ENCODE measurements around the gene PACRGL. TPM values are rescaled to one million over a fixed set of nuclear protein-coding genes. Genes with fewer than 3 reads are reported as not detected.
"Not testable (repeated sequence)": the region's sequence is repeated elsewhere in the genome, so short reads cannot be mapped to it uniquely, and the experiment has no call there.

The PACRGL gene
- polyA plus RNA-seq, 4 donors: 25.2 to 30.4 (median 29.1) TPM

GRCh38 chr4:20723019-20723418 lies 22.8 kb downstream of the PACRGL start:
- no peak for DNase-seq (ENCODE audit: low read depth in 4 of 4, low spot score in 3 of 4)

GRCh38 chr4:20723463-20723862 lies 23.2 kb downstream of the PACRGL start:
- DNase-seq (ENCODE audit: low read depth in 4 of 4, low spot score in 3 of 4): no peak

DNA sequence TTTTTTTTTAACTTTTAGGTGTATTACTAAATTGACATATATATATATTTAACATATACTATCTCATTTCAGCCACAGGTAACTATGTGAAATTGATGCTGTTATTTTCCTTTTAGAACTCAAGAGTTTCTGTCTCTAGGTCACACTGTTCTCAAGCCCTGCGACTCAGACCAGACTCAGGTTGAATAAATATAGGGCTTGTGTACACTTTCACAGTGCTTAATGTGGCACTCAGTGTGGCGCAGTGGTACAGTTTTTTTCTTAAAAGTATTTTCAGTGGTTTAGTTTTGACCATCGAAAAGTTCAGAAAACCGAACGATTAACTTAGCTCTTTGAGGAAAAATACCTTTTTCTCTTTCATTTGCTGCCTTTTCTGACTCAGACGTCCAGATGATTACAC lies 24.7 kb downstream of the PACRGL start:
- DNase-seq (ENCODE audit: low read depth in 4 of 4, low spot score in 3 of 4): no peak

- no peak for DNase-seq (ENCODE audit: low read depth in 4 of 4, low spot score in 3 of 4)
Measured at GRCh38 chr4:20735931-20736330, 35.7 kb downstream of the PACRGL start.

DNA sequence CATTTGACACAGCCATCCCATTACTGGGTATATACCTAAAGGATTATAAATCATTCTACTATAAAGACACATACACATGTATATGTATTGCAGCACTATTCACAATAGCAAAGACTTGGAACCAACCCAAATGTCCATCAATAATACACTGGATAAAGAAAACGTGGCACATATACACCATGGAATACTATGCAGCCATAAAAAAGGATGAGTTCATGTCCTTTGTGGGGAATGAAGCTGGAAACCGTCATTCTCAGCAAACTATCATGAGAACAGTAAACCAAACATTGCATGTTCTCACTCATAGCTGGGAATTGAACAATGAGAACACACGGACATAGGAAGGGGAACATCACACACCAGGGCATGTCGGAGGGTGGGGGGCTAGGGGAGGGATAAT lies 45.7 kb downstream of the PACRGL start:
- DNase-seq (ENCODE audit: low read depth in 4 of 4, low spot score in 3 of 4): not testable (repeated sequence)

DNA sequence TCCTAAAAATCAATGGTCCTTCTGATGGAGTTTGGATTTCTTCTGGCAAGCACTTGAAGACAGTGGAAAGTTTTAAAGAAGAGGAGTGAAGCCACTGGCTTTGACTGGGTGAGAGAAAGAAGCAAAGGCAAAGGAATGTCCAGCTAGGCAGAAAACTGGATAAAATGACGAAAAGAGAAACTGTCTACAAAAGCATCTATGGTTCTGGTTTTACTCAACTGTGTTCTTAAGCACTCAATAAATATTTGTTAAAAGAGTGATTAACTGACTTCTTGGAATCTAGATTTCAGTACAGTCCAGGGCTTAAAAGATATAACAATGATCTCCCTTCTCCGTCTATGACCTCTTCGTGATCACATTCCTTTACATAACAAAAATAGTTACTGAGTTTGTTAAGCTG lies 52.4 kb downstream of the PACRGL start:
- no peak for DNase-seq (ENCODE audit: low read depth in 4 of 4, low spot score in 3 of 4)

- DNase-seq (ENCODE audit: low read depth in 4 of 4, low spot score in 3 of 4): no peak
Measured at GRCh38 chr4:20754036-20754435, 53.8 kb downstream of the PACRGL start.

GRCh38 chr4:20760053-20760452 lies 59.8 kb downstream of the PACRGL start:
- DNase-seq (ENCODE audit: low read depth in 4 of 4, low spot score in 3 of 4): no peak

- DNase-seq (ENCODE audit: low read depth in 4 of 4, low spot score in 3 of 4): no peak
Measured at GRCh38 chr4:20761382-20761781, 61.1 kb downstream of the PACRGL start.

GRCh38 chr4:20761826-20762225 lies 61.6 kb downstream of the PACRGL start:
- DNase-seq (ENCODE audit: low read depth in 4 of 4, low spot score in 3 of 4): no peak

GRCh38 chr4:20764366-20764992 lies 64.2 kb downstream of the PACRGL start:
- DNase-seq (ENCODE audit: low read depth in 4 of 4, low spot score in 3 of 4): no peak

GRCh38 chr4:20773144-20773997 lies 73.1 kb downstream of the PACRGL start:
- DNase-seq (ENCODE audit: low read depth in 4 of 4, low spot score in 3 of 4): peak; percentile 49 to 62 (median 54)

DNA sequence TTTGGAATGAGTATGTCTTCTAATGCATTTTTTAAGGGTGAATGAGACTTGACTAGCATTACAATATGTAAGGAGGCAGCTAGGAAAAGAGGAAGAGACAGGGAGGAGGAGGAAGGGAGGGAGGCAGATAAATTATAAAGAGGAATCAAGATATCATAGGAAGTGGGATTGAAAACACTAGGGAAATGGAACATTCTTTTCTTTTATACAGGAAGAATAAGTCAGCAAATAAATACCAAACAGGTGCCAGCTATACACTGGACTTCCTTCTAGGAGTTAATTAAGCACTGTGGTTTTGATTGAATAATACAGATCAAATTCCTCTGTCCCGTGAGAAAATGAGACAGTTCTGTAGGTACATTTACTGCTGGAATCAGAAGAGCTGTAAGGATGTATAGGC lies 78.6 kb downstream of the PACRGL start:
- DNase-seq (ENCODE audit: low read depth in 4 of 4, low spot score in 3 of 4): no peak

- DNase-seq (ENCODE audit: low read depth in 4 of 4, low spot score in 3 of 4): not testable (repeated sequence)
Measured at GRCh38 chr4:20783134-20783533, 82.9 kb downstream of the PACRGL start.

DNA sequence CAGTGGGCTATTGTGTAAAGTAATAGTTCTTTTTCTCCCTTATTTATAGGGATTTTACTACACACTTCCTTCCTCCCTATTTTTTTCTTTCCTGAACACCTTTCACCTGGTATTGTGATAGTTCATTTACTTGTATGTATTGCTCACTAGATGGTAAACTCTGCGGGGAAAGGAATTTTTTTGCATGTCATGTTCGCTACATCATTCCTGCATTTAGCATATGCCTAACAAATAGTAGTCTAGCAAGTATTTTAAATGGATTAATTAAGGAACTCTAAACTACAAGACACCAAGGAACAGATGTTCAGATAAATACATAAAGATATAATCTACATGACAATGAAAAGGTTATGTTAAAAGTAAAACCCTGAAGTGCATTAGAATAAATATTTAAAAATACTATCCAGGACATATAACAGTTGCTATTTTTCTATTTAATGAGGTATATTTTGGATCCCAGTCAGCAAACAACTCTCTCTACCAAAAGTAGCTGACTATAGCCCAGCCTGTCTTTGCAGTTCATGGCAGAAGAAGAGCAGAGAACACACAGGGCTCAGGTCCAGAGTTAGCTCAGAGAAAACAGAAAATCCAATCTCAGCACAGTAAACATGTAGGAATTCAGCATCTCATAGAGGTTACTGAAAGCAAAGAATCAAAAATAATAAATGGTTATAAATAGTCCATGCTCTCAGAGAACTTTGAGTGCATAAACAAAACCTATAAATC lies 87.8 kb downstream of the PACRGL start:
- DNase-seq (ENCODE audit: low read depth in 4 of 4, low spot score in 3 of 4): no peak
